Measurements from ENCODE around the gene SP3. TPM values are rescaled to one million over a fixed set of nuclear protein-coding genes. Genes with fewer than 3 reads are reported as not detected.

SP3 gene
- total and polyA plus RNA-seq, 9 of the 15 experiments (the other 6 are each of a cell fraction or from before 2014, with no cell fraction given), result 12.0 to 106 (median 74.9) TPM

- Histone ChIP-seq H3K4me2 (ENCODE audit: insufficient read depth, low read length) (no peak overlapping the region), H3K27ac (ENCODE audit: extremely low read depth, low read depth, low read length) (no peak overlapping the region), H3K36me3 (ENCODE audit: control insufficient read depth, insufficient read depth, low read length) (no peaks in the 10 kb centered on the region), H4K20me1 (replicated peaks; ENCODE audit: control insufficient read depth, insufficient read depth, low read length) (0 out of 2 replicates have a peak, but pooled peaks cover 2% of the 10 kb centered on the region), H3K27me3 (ENCODE audit: control insufficient read depth in 2 of 2, insufficient read depth in 2 of 2, low read length in 2 of 2) (peaks cover 11 to 26% of the 10 kb centered on the region in 2 experiments; a peak in 4 of 5 replicates), H3K4me3 (no peak overlapping the region), H3K9me3 (replicated peaks; ENCODE audit: control insufficient read depth, insufficient read depth, low read depth, low read length) (no peaks in the 10 kb centered on the region), H3K9me1 (ENCODE audit: control insufficient read depth, insufficient read depth, low read length) (no peaks in the 10 kb centered on the region), H3K9ac (ENCODE audit: insufficient read depth in 1 of 2, low read depth in 2 of 2, low read length in 2 of 2) (no peak overlapping the region; a peak in 1 of 4 replicates), H3K4me1 (replicated peaks in 1 of 2; ENCODE audit: control insufficient read depth in 2 of 2, insufficient read depth in 2 of 2, low read length in 2 of 2) (peaks cover 0 to 2% of the 10 kb centered on the region in 2 experiments; a peak in 1 of 5 replicates), H2AFZ (ENCODE audit: low read depth, low read length) (no peak overlapping the region), H3K79me2 (ENCODE audit: control insufficient read depth, insufficient read depth, low read length) (no peaks in the 10 kb centered on the region)
- WGBS (ENCODE audit: insufficient coverage, low coverage, missing lambda C conversion rate), result 13% methylated on average over 5 of the region's 5 CpGs
- TF ChIP-seq NFE2L1 (tag; IDR thresholded peaks at IDR 0.05; ENCODE audit: borderline replicate concordance, low read depth), result no peak
- no peak for TF ChIP-seq TAF7 (tag; IDR thresholded peaks at IDR 0.05)
- ChIA-PET CTCF (ENCODE audit: low intra/inter-chr PET ratio) (no interaction called here), POLR2A (interaction anchor here (0.6 to 0.8 kb wide), 2 partner anchors 19 to 229 kb away, joined by 3 to 4 read pairs; no protein-coding TSS in a partner anchor)
- intact Hi-C loops (cut with micrococcal nuclease), result no loop called here
- no peak for ATAC-seq
- in situ Hi-C loops (cut with MboI), result no loop called here
- BruUV-seq (replicated peaks), result no TSS peak
- no peak for DNase-seq (ENCODE audit: extremely low read depth in 1 of 4, low spot score in 3 of 4)
- no peak for FAIRE-seq
Observed at GRCh38 chr2:173991856-173992588, 26.8 kb upstream of the SP3 start.

Data from K562 (cell line).